GM12878 (cell line): Measurements from ENCODE around the gene DTX3. TPM values are rescaled to one million over a fixed set of nuclear protein-coding genes. Genes with fewer than 3 reads are reported as not detected.

Experiments used
- ATAC-seq: fragments of 200-7000 bp; cut with Tn5 transposase; 3 replicates; pipeline ENCODE4 v1.9.1; 2020; ENCODE audit warnings: mild to moderate bottlenecking, moderate library complexity
- BruUV-seq: library from RNA; stranded (reverse); fragments of 400-500 nt; replicated peaks from 2 replicates; lab custom pipeline; 2021; lab: Mats Ljungman, UMichigan
- CTCF ChIA-PET: fragments of 300-600 bp; sonication (Branson Sonifier 250); formaldehyde crosslinking; extraction: SDS; loops from one replicate; lab custom pipeline; 2021; ENCODE audit warnings: inconsistent platforms; lab: Yijun Ruan, JAX
- POLR2A ChIA-PET: fragments of 350-600 bp; formaldehyde crosslinking; extraction: SDS; loops from one replicate; lab custom pipeline; 2021; ENCODE audit warnings: inconsistent platforms; lab: Charles Lee
- RAD21 ChIA-PET: fragments of 300-600 bp; sonication (Branson Sonifier 250); formaldehyde crosslinking; loops from one replicate; lab custom pipeline; 2023; ENCODE audit warnings: antibody characterized with exemption; ENCODE audit not compliant: unreplicated experiment; lab: Charles Lee
- SMC1A ChIA-PET: fragments of 300-600 bp; sonication (Branson Sonifier 250); formaldehyde crosslinking; loops from one replicate; lab custom pipeline; 2023; ENCODE audit not compliant: unreplicated experiment, uncharacterized antibody; lab: Charles Lee
- DNase-seq: peaks from one replicate; pipeline ENCODE4 v3.0.0-alpha.2; 2011; ENCODE audit warnings: low read depth, low spot score
- FAIRE-seq: peaks from 3 replicates; lab custom pipeline; 2011; peaks lifted over from hg19 to GRCh38; lab: Jason Lieb, UNC
- H2AFZ ChIP-seq: 2 replicates; pipeline ENCODE4 v1.6.0; 2011; ENCODE audit warnings: low read depth, low read length, control low read depth; ENCODE audit not compliant: control insufficient read depth
- H3K27ac ChIP-seq: 2 replicates; pipeline ENCODE4 v1.5.1; 2011; ENCODE audit warnings: control low read depth; ENCODE audit not compliant: control insufficient read depth, insufficient read depth
- H3K27me3 ChIP-seq, 2 experiments: replicated peaks in 1 of 2; 2 replicates each; pipeline versions ENCODE4 v1.6.0 to v1.6.1; 2011; ENCODE audit warnings: low read length in 1 of 2; ENCODE audit not compliant: control insufficient read depth in 2 of 2, insufficient read depth in 2 of 2
- H3K36me3 ChIP-seq, 2 experiments: 2 replicates each; pipeline ENCODE4 v1.5.1; 2011; ENCODE audit warnings: low read length in 1 of 2; ENCODE audit not compliant: control insufficient read depth in 2 of 2, insufficient read depth in 2 of 2
- H3K4me1 ChIP-seq: 2 replicates; pipeline ENCODE4 v1.6.1; 2011; ENCODE audit warnings: mild to moderate bottlenecking, low read length, moderate library complexity, mixed read lengths; ENCODE audit not compliant: control insufficient read depth, insufficient read depth
- H3K4me2 ChIP-seq: 2 replicates; pipeline ENCODE4 v1.6.0; 2011; ENCODE audit warnings: control low read depth; ENCODE audit not compliant: control insufficient read depth, insufficient read depth
- H3K4me3 ChIP-seq: fragments of 200-600 bp; sonication (generic); 2 replicates; pipeline ENCODE4 v1.5.1; 2016
- H3K79me2 ChIP-seq: 2 replicates; pipeline ENCODE4 v1.6.0; 2011; ENCODE audit warnings: low read length; ENCODE audit not compliant: control insufficient read depth, insufficient read depth
- H3K9ac ChIP-seq: 2 replicates; pipeline ENCODE4 v1.8.0; 2011; ENCODE audit warnings: low read length, control low read depth, mixed read lengths; ENCODE audit not compliant: control insufficient read depth, insufficient read depth
- H3K9me3 ChIP-seq: replicated peaks from 3 replicates; pipeline ENCODE4 v1.5.1; 2011; ENCODE audit warnings: mild to moderate bottlenecking, low read length; ENCODE audit not compliant: control insufficient read depth, insufficient read depth
- H4K20me1 ChIP-seq: 2 replicates; pipeline ENCODE4 v1.6.0; 2011; ENCODE audit not compliant: control insufficient read depth, insufficient read depth
- BCL3 ChIP-seq: IDR thresholded peaks from 2 replicates; pipeline ENCODE4 v1.6.1; 2011; ENCODE audit warnings: borderline replicate concordance, low read depth, mild to moderate bottlenecking, moderate library complexity, low read length; ENCODE audit not compliant: insufficient read depth, poor library complexity, severe bottlenecking
- DPF2 ChIP-seq: fragments of 450-650 bp; IDR thresholded peaks from 2 replicates; pipeline ENCODE4 v1.6.1; 2017; ENCODE audit warnings: mild to moderate bottlenecking
- NBN ChIP-seq: fragments of 450-650 bp; IDR thresholded peaks from 2 replicates; pipeline ENCODE4 v1.6.1; 2016
- POLR2AphosphoS2 ChIP-seq: IDR thresholded peaks from 2 replicates; pipeline ENCODE4 v1.6.1; 2011; ENCODE audit warnings: low read depth, mild to moderate bottlenecking, low read length, improper control_type of control experiment, moderate library complexity
- RUNX3 ChIP-seq: IDR thresholded peaks from 2 replicates; pipeline ENCODE4 v1.6.1; 2012; ENCODE audit warnings: low read length, inconsistent platforms
- WGBS: methylation state at CpG from one replicate; pipeline ENCODE4 v1.1.6; 2016; ENCODE audit warnings: low lambda C conversion rate; ENCODE audit not compliant: insufficient replicate concordance, insufficient coverage; ENCODE audit errors: missing lambda C conversion rate; 5-methylcytosine and 5-hydroxymethylcytosine counted together
- in situ Hi-C: fragments of 300-500 bp; cut with MboI; formaldehyde crosslinking; loops from 9 replicates; pipeline ENCODE4 v1.14.3; 2018; ENCODE audit warnings: mixed read lengths
- intact Hi-C: fragments of 100-400 bp; cut with micrococcal nuclease; formaldehyde crosslinking; loops from one replicate; pipeline ENCODE4 v1.14.2; 2022; ENCODE audit not compliant: unreplicated experiment
- polyA plus RNA-seq, 11 experiments: library from polyadenylated mRNA; depleted of rRNA in 4 of 11; unstranded in 6 of 11; stranded (reverse) in 5 of 11; fragments of >200 nt; fragmentation: Nextera tagmentation in 4 of 11; fragmentation: Illumina TruSeq in 1 of 11; extraction: Ambion mirVana in 4 of 11; extraction: Trizol in 1 of 11; gene quantifications; 1 replicate in 1 of 11; 2 replicates in 10 of 11; pipeline versions ENCODE4 v1.2.1 to v1.2.3, GENCODE V29; 2011 to 2016; ENCODE audit warnings: inconsistent platforms in 2 of 11, missing spikeins in 2 of 11, low read depth in 1 of 11
- total RNA-seq, 4 experiments: library from RNA; depleted of rRNA in 3 of 4; stranded (reverse); fragments of >200 nt in 3 of 4; fragmentation: Illumina TruSeq in 1 of 4; extraction: Trizol in 1 of 4; gene quantifications; 2 replicates each; pipeline versions ENCODE4 v1.2.1 to v1.2.3, GENCODE V29; 2013 to 2021
- TF ChIP-seq, protein P1 (sequence below): fragments of 450-650 bp; IDR thresholded peaks from 2 replicates; pipeline ENCODE4 v1.6.1; 2018; ENCODE audit warnings: borderline replicate concordance, mild to moderate bottlenecking; ENCODE audit not compliant: partially characterized antibody

DTX3 gene
- total and polyA plus RNA-seq, 10 of the 15 experiments (the other 5 are each of a cell fraction or from before 2014, with no cell fraction given), result 1.1 to 13.6 (median 5.6) TPM

GRCh38 chr12:57564178-57564740 lies 40.4 kb upstream of the DTX3 start:
- ChIA-PET POLR2A (no interaction called here), RAD21 (no interaction called here), CTCF (interaction anchor here (1.0 kb wide), 1 partner anchor 104 kb away, joined by 3 read pairs; the partner anchor contains the start of gene GLI1), SMC1A (no interaction called here)
- ATAC-seq (no peak), DNase-seq (no peak), FAIRE-seq (no peak)
- TF ChIP-seq BCL3 (no peak), NBN (no peak), POLR2AphosphoS2 (no peak), RUNX3 (no peak), DPF2 (no peak)
- TF ChIP-seq, protein P1, sequence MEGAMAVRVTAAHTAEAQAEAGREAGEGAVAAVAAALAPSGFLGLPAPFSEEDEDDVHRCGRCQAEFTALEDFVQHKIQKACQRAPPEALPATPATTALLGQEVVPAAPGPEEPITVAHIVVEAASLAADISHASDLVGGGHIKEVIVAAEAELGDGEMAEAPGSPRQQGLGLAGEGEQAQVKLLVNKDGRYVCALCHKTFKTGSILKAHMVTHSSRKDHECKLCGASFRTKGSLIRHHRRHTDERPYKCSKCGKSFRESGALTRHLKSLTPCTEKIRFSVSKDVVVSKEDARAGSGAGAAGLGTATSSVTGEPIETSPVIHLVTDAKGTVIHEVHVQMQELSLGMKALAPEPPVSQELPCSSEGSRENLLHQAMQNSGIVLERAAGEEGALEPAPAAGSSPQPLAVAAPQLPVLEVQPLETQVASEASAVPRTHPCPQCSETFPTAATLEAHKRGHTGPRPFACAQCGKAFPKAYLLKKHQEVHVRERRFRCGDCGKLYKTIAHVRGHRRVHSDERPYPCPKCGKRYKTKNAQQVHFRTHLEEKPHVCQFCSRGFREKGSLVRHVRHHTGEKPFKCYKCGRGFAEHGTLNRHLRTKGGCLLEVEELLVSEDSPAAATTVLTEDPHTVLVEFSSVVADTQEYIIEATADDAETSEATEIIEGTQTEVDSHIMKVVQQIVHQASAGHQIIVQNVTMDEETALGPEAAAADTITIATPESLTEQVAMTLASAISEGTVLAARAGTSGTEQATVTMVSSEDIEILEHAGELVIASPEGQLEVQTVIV, result no peak
- H3K4me2 ChIP-seq, result no peak overlapping the region
- no peaks in the 10 kb centered on the region for H3K4me1 ChIP-seq
- H3K9ac ChIP-seq, result no peak overlapping the region
- H3K4me3 ChIP-seq, result no peak overlapping the region
- WGBS, result 15% methylated on average over 7 of the region's 7 CpGs
- in situ Hi-C loops, result no loop called here
- no peak overlapping the region for H3K27ac ChIP-seq
- H3K9me3 ChIP-seq, result no peaks in the 10 kb centered on the region
- H3K36me3 ChIP-seq, result no peaks in the 10 kb centered on the region
- H4K20me1 ChIP-seq, result no peaks in the 10 kb centered on the region
- intact Hi-C loops, result no loop called here
- H3K79me2 ChIP-seq, result no peaks in the 10 kb centered on the region
- H3K27me3 ChIP-seq, result no peaks in the 10 kb centered on the region
- BruUV-seq, result no TSS peak
- no peak overlapping the region for H2AFZ ChIP-seq
